Ascending aorta (tissue), 2 donors: ENCODE results near the gene PRR5. TPM values are rescaled to one million over a fixed set of nuclear protein-coding genes. Genes with fewer than 3 reads are reported as not detected.

Experiments used
- DNase-seq, 2 donors: peaks; one replicate each; pipeline ENCODE4 v3.0.0-alpha.2; 2019; ENCODE audit warnings: low spot score in 2 of 2
- H3K27ac ChIP-seq, 2 donors: fragments of 200-600 bp; sonication (generic); one replicate each; pipeline ENCODE4 v1.5.1; 2016 to 2017; ENCODE audit warnings: mild to moderate bottlenecking in 1 of 2
- H3K27me3 ChIP-seq: fragments of 200-600 bp; sonication (generic); one replicate; pipeline ENCODE4 v1.5.1; 2017
- H3K36me3 ChIP-seq, 2 donors: fragments of 200-600 bp; sonication (generic); one replicate each; pipeline ENCODE4 v1.5.1; 2016
- H3K4me1 ChIP-seq, 2 donors: fragments of 200-600 bp; sonication (generic); one replicate each; pipeline ENCODE4 v1.5.1; 2016 to 2017; ENCODE audit warnings: mild to moderate bottlenecking in 1 of 2
- H3K4me3 ChIP-seq, 2 donors: fragments of 200-600 bp; sonication (generic); one replicate each; pipeline ENCODE4 v1.5.1; 2016 to 2017; ENCODE audit warnings: mild to moderate bottlenecking in 1 of 2
- H3K9me3 ChIP-seq, 2 donors: fragments of 200-600 bp; sonication (generic); one replicate each; pipeline ENCODE4 v1.5.1; 2016
- intact Hi-C: fragments of 100-400 bp; cut with DNase I; formaldehyde crosslinking; loops from one replicate; pipeline ENCODE4 v1.15.1; 2023
- total RNA-seq: library from RNA; depleted of rRNA; stranded (reverse); fragments of >200 nt; gene quantifications from one replicate; pipeline ENCODE4 v1.1.0, GENCODE V29; 2016
- TF ChIP-seq, protein P1 (sequence below), 3 experiments: fragments of 200-600 bp in 2 of 3; fragments of 450-650 bp in 1 of 3; sonication (generic) in 2 of 3; IDR thresholded peaks; one replicate each; pipeline ENCODE4 v1.5.1; 2016 to 2019; ENCODE audit warnings: antibody characterized with exemption in 3 of 3, mild to moderate bottlenecking in 1 of 3, moderate library complexity in 1 of 3

Gene PRR5
- total RNA-seq, 1 donor from 2014 or later, result 4.4 TPM

DNA sequence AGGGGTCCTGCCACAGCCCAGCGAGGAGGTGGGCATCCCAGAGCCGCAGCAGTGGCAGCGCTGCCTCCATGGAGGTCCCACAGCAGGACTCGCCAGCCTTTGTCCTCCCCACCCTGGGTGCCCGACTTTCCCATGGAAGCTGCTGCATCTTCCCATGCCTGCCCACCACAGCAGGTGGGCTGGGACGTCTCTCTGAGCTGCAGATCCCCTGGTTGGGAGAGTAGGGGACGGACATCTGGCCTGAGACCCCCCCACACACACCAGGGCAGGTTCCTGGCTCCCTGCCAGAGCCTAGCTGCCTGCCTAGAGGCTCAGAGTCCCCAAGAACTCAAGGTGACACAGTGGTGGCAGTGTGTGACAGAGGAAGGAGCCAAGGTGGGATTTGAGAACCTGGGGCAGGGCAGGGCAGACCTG lies 21.5 kb upstream of the PRR5 start:
- Histone ChIP-seq H3K36me3 (no peaks in the 10 kb centered on the region), H3K27me3 (no peaks in the 10 kb centered on the region), H3K9me3 (no peaks in the 10 kb centered on the region), H3K27ac (no peak overlapping the region), H3K4me3 (no peak overlapping the region), H3K4me1 (no peaks in the 10 kb centered on the region)
- no peak for DNase-seq
- TF ChIP-seq, protein P1, sequence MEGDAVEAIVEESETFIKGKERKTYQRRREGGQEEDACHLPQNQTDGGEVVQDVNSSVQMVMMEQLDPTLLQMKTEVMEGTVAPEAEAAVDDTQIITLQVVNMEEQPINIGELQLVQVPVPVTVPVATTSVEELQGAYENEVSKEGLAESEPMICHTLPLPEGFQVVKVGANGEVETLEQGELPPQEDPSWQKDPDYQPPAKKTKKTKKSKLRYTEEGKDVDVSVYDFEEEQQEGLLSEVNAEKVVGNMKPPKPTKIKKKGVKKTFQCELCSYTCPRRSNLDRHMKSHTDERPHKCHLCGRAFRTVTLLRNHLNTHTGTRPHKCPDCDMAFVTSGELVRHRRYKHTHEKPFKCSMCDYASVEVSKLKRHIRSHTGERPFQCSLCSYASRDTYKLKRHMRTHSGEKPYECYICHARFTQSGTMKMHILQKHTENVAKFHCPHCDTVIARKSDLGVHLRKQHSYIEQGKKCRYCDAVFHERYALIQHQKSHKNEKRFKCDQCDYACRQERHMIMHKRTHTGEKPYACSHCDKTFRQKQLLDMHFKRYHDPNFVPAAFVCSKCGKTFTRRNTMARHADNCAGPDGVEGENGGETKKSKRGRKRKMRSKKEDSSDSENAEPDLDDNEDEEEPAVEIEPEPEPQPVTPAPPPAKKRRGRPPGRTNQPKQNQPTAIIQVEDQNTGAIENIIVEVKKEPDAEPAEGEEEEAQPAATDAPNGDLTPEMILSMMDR (IDR thresholded peaks at IDR 0.05), result no peak
- intact Hi-C loops, result no loop called here

DNA sequence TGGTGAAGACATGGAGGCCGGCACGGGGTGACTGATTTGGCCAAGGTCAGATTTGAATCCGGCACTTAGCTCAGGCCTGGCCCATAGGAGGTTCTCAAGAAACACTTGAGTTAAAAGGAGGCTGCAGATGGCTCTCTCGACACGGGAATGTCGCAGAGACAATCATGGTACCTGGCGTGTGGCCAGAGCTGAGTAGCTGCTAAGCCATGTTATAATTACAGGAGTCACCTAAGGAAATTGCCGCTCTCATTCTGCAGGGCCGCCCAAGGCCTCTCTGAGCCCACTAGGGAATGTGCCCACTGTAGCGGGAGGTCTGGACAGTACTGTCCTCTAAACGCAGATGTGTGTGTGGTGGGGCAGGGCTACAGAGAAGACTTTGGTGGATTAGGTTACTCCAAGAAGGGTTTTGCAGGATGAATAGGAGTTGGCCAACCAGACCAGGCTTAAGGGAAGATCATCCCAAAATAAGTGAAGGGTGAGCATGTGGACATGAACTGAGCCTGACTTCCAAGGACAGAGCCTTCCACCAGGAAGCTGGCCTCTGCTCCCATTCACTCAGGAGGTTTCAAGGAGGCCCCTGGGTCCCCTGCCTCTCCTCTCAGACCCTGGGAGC lies 19.3 kb upstream of the PRR5 start:
- Histone ChIP-seq H3K4me1 (no peaks in the 10 kb centered on the region), H3K36me3 (no peaks in the 10 kb centered on the region), H3K27ac (no peak overlapping the region), H3K27me3 (no peaks in the 10 kb centered on the region), H3K9me3 (no peaks in the 10 kb centered on the region), H3K4me3 (no peak overlapping the region)
- intact Hi-C loops, result no loop called here
- no peak for DNase-seq
- TF ChIP-seq, protein P1 (IDR thresholded peaks at IDR 0.05), result no peak

- TF ChIP-seq, protein P1 (IDR thresholded peaks at IDR 0.05), result no peak
- Histone ChIP-seq H3K9me3 (no peaks in the 10 kb centered on the region), H3K4me1 (no peaks in the 10 kb centered on the region), H3K27me3 (no peaks in the 10 kb centered on the region), H3K27ac (no peak overlapping the region), H3K4me3 (no peak overlapping the region), H3K36me3 (no peaks in the 10 kb centered on the region)
- intact Hi-C loops, result no loop called here
- no peak for DNase-seq
These were observed 18.8 kb upstream of the PRR5 start for GRCh38 chr22:44683237-44683636.

DNA sequence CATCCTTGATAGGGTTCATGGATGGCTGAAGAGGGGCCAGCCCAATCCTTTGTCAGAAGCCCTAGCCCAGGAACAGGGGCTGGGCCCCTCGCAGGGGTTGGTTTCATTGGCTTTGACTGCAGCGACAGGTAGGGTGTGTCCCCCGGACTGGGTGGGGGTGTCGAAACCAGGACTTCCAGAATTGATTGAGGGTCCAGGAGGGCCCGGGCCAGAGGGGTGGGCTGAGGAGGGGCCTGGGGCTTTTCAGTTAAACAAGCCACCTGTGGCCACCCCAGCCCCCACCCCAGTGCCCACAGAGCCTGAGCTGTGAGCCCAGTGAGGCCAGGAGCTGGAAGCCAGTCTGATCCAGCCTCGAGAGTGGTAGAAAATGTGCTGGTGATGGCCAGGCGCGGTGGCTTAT lies 18.1 kb upstream of the PRR5 start:
- intact Hi-C loops, result no loop called here
- TF ChIP-seq, protein P1 (IDR thresholded peaks at IDR 0.05), result no peak
- Histone ChIP-seq H3K9me3 (no peaks in the 10 kb centered on the region), H3K4me3 (no peak overlapping the region), H3K27ac (no peak overlapping the region), H3K36me3 (no peaks in the 10 kb centered on the region), H3K27me3 (no peaks in the 10 kb centered on the region), H3K4me1 (no peaks in the 10 kb centered on the region)
- no peak for DNase-seq

GRCh38 chr22:44684506-44685383 lies 17.3 kb upstream of the PRR5 start:
- Histone ChIP-seq H3K27ac (no peak overlapping the region), H3K36me3 (no peaks in the 10 kb centered on the region), H3K4me3 (no peak overlapping the region), H3K9me3 (no peaks in the 10 kb centered on the region), H3K27me3 (no peaks in the 10 kb centered on the region), H3K4me1 (no peaks in the 10 kb centered on the region)
- intact Hi-C loops, result no loop called here
- TF ChIP-seq, protein P1 (IDR thresholded peaks at IDR 0.05), result peak; percentile 54 to 75 (median 72)
- peak; percentile 68 to 82 for DNase-seq
